ACC112 (cell line): Measurements from ENCODE around the gene ABCA4.

Experiments used
- H2AFZ ChIP-seq: fragments of 200-600 bp; sonication (generic); one replicate; pipeline ENCODE4 v1.6.0; 2017; ENCODE audit warnings: antibody characterized with exemption, low read length; ENCODE audit not compliant: unreplicated experiment
- H3K27ac ChIP-seq: fragments of 200-600 bp; sonication (generic); 2 replicates; pipeline ENCODE4 v1.5.1; 2014; ENCODE audit warnings: low read depth, mild to moderate bottlenecking, antibody characterized with exemption, low read length, moderate library complexity
- H3K27me3 ChIP-seq: fragments of 200-600 bp; sonication (generic); 2 replicates; pipeline ENCODE4 v1.6.1; 2014; ENCODE audit warnings: mild to moderate bottlenecking, antibody characterized with exemption, low read length, moderate library complexity, mixed read lengths; ENCODE audit not compliant: insufficient read depth
- H3K36me3 ChIP-seq: fragments of 200-600 bp; sonication (generic); 2 replicates; pipeline ENCODE4 v1.6.1; 2016; ENCODE audit warnings: mild to moderate bottlenecking, antibody characterized with exemption, low read length, moderate library complexity, mixed read lengths; ENCODE audit not compliant: insufficient read depth
- H3K4me1 ChIP-seq: fragments of 200-600 bp; sonication (generic); one replicate; pipeline ENCODE4 v1.6.1; 2016; ENCODE audit warnings: low read length, mixed read lengths; ENCODE audit not compliant: insufficient read depth, unreplicated experiment, control insufficient read depth
- H3K4me3 ChIP-seq: fragments of 200-600 bp; sonication (generic); 2 replicates; pipeline ENCODE4 v1.5.1; 2014; ENCODE audit warnings: mild to moderate bottlenecking, low read depth, low read length
- H3K79me2 ChIP-seq: fragments of 200-600 bp; sonication (generic); one replicate; pipeline ENCODE4 v1.6.0; 2016; ENCODE audit warnings: low read length; ENCODE audit not compliant: control insufficient read depth, unreplicated experiment, insufficient read depth

ABCA4 gene

GRCh38 chr1:94095744-94096469, 25.0 kb downstream of the ABCA4 start:
- Histone ChIP-seq H2AFZ (no peak overlapping the region), H3K27ac (no peak overlapping the region), H3K4me3 (0 out of 2 replicates have a peak overlapping the region, but pooled peaks have one; percentile 7), H3K4me1 (peaks cover 22% of the 10 kb centered on the region), H3K36me3 (no peaks in the 10 kb centered on the region), H3K27me3 (no peaks in the 10 kb centered on the region; the same call in 1 of the 2 replicates), H3K79me2 (no peaks in the 10 kb centered on the region)

GRCh38 chr1:94095112-94095637, 25.8 kb downstream of the ABCA4 start:
- Histone ChIP-seq H3K27ac (no peak overlapping the region), H3K4me1 (peaks cover 22% of the 10 kb centered on the region), H3K79me2 (no peaks in the 10 kb centered on the region), H3K27me3 (no peaks in the 10 kb centered on the region), H3K36me3 (no peaks in the 10 kb centered on the region), H3K4me3 (0 out of 2 replicates have a peak overlapping the region, but pooled peaks have one; percentile 7), H2AFZ (no peak overlapping the region)

GRCh38 chr1:94094469-94095111, 26.4 kb downstream of the ABCA4 start:
- Histone ChIP-seq H3K27me3 (no peaks in the 10 kb centered on the region), H3K4me3 (peak overlapping the region; percentile 27; the same call in 1 of the 2 replicates), H3K27ac (peak overlapping the region; percentile 36; the same call in 1 of the 2 replicates), H2AFZ (peak overlapping the region; percentile 72), H3K79me2 (no peaks in the 10 kb centered on the region), H3K36me3 (no peaks in the 10 kb centered on the region), H3K4me1 (peaks cover 22% of the 10 kb centered on the region)

GRCh38 chr1:94093996-94094395, 27.0 kb downstream of the ABCA4 start:
- H3K27me3 ChIP-seq = no peaks in the 10 kb centered on the region
- H3K27ac ChIP-seq = peak overlapping the region; percentile 36; the same call in 1 of the 2 replicates
- peak overlapping the region; percentile 27; the same call in 1 of the 2 replicates for H3K4me3 ChIP-seq
- peaks cover 22% of the 10 kb centered on the region for H3K4me1 ChIP-seq
- no peaks in the 10 kb centered on the region for H3K36me3 ChIP-seq
- peak overlapping the region; percentile 72 for H2AFZ ChIP-seq
- H3K79me2 ChIP-seq = no peaks in the 10 kb centered on the region

- Histone ChIP-seq H3K4me1 (peaks cover 22% of the 10 kb centered on the region), H3K27me3 (peaks cover 4% of the 10 kb centered on the region; the same call in 1 of the 2 replicates), H3K27ac (no peak overlapping the region), H2AFZ (no peak overlapping the region), H3K79me2 (no peaks in the 10 kb centered on the region), H3K36me3 (no peaks in the 10 kb centered on the region), H3K4me3 (no peak overlapping the region)
These were observed 27.6 kb downstream of the ABCA4 start for GRCh38 chr1:94093396-94093795.

- Histone ChIP-seq H3K79me2 (no peaks in the 10 kb centered on the region), H3K27me3 (peaks cover 6% of the 10 kb centered on the region; the same call in 1 of the 2 replicates), H3K4me3 (no peak overlapping the region), H3K36me3 (no peaks in the 10 kb centered on the region), H3K4me1 (peaks cover 22% of the 10 kb centered on the region), H2AFZ (no peak overlapping the region), H3K27ac (no peak overlapping the region)
These were observed 28.7 kb downstream of the ABCA4 start for GRCh38 chr1:94092210-94092613.

GRCh38 chr1:94090761-94091160, 30.2 kb downstream of the ABCA4 start:
- Histone ChIP-seq H2AFZ (no peak overlapping the region), H3K4me3 (no peak overlapping the region), H3K79me2 (no peaks in the 10 kb centered on the region), H3K36me3 (no peaks in the 10 kb centered on the region), H3K27ac (no peak overlapping the region), H3K4me1 (peaks cover 20% of the 10 kb centered on the region), H3K27me3 (peaks cover 12% of the 10 kb centered on the region; the same call in 1 of the 2 replicates)

GRCh38 chr1:94087193-94087592, 33.8 kb downstream of the ABCA4 start:
- Histone ChIP-seq H3K4me1 (peaks cover 4% of the 10 kb centered on the region), H3K79me2 (no peaks in the 10 kb centered on the region)

GRCh38 chr1:94084547-94084946, 36.4 kb downstream of the ABCA4 start:
- H3K27me3 ChIP-seq = peaks cover 12% of the 10 kb centered on the region; the same call in 1 of the 2 replicates
- no peaks in the 10 kb centered on the region for H3K79me2 ChIP-seq
- no peak overlapping the region for H3K27ac ChIP-seq
- H2AFZ ChIP-seq = no peak overlapping the region
- H3K4me3 ChIP-seq = no peak overlapping the region
- H3K36me3 ChIP-seq = no peaks in the 10 kb centered on the region
- H3K4me1 ChIP-seq = peaks cover 11% of the 10 kb centered on the region

More at GRCh38 chr1:94087193-94087592, 33.8 kb downstream of the ABCA4 start:
- no peak overlapping the region for H3K27ac ChIP-seq
- H3K4me3 ChIP-seq = no peak overlapping the region
- H3K27me3 ChIP-seq = peaks cover 12% of the 10 kb centered on the region; the same call in 1 of the 2 replicates
- H3K36me3 ChIP-seq = no peaks in the 10 kb centered on the region
- no peak overlapping the region for H2AFZ ChIP-seq

- no peak overlapping the region for H3K4me3 ChIP-seq
- H3K36me3 ChIP-seq = no peaks in the 10 kb centered on the region
- no peak overlapping the region for H2AFZ ChIP-seq
- H3K79me2 ChIP-seq = no peaks in the 10 kb centered on the region
- H3K27me3 ChIP-seq = peaks cover 12% of the 10 kb centered on the region; the same call in 1 of the 2 replicates
- peaks cover 11% of the 10 kb centered on the region for H3K4me1 ChIP-seq
- no peak overlapping the region for H3K27ac ChIP-seq
These were observed 36.9 kb downstream of the ABCA4 start for GRCh38 chr1:94084085-94084484.
